Suprapubic skin (tissue), 4 donors: Measurements from ENCODE around the gene GRM7.

ENCODE experiments used
- POLR2A ChIP-seq, 2 donors: fragments of 450-650 bp; IDR thresholded peaks; one replicate each; pipeline ENCODE4 v1.6.1; 2017; ENCODE audit warnings: antibody characterized with exemption in 2 of 2, mild to moderate bottlenecking in 2 of 2, moderate library complexity in 2 of 2
- POLR2AphosphoS5 ChIP-seq, 3 donors: sonication (generic); formaldehyde crosslinking; IDR thresholded peaks; one replicate each; pipeline ENCODE4 v1.6.1; 2017; ENCODE audit warnings: antibody characterized with exemption in 3 of 3
- TF ChIP-seq, protein P1 (sequence below), 2 donors: fragments of 200-600 bp in 1 of 2; fragments of 450-650 bp in 1 of 2; sonication (generic) in 1 of 2; IDR thresholded peaks; one replicate each; pipeline ENCODE4 v1.5.1; 2016 to 2019; ENCODE audit warnings: antibody characterized with exemption in 2 of 2, mild to moderate bottlenecking in 1 of 2, moderate library complexity in 1 of 2

GRCh38 chr3:7683426-7683825 lies 822.5 kb downstream of the GRM7 start:
- TF ChIP-seq, protein P1, sequence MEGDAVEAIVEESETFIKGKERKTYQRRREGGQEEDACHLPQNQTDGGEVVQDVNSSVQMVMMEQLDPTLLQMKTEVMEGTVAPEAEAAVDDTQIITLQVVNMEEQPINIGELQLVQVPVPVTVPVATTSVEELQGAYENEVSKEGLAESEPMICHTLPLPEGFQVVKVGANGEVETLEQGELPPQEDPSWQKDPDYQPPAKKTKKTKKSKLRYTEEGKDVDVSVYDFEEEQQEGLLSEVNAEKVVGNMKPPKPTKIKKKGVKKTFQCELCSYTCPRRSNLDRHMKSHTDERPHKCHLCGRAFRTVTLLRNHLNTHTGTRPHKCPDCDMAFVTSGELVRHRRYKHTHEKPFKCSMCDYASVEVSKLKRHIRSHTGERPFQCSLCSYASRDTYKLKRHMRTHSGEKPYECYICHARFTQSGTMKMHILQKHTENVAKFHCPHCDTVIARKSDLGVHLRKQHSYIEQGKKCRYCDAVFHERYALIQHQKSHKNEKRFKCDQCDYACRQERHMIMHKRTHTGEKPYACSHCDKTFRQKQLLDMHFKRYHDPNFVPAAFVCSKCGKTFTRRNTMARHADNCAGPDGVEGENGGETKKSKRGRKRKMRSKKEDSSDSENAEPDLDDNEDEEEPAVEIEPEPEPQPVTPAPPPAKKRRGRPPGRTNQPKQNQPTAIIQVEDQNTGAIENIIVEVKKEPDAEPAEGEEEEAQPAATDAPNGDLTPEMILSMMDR (IDR thresholded peaks at IDR 0.05) = no peak
- TF ChIP-seq POLR2AphosphoS5 (IDR thresholded peaks at IDR 0.05) (no peak), POLR2A (IDR thresholded peaks at IDR 0.05) (no peak)
